ENCODE results near the gene DIAPH3.

DNA sequence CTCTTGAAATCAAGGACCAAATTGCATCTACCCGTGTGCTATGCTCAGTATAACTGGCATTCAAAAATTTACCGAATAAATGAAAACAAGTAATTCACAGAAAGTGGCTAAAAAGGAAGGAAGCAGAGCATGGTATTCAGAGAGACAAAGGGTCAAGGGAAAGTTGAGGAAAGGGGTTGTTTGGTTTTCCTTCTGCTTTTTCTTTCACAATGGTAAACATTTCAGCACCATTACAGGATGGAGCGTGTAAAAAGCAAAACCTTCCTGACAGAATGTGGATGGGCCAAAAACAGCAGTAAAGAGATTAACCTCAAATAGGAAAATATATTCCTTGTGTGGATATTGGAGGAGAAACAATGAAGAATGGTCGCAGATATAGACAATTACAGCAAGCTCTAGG lies 14.8 kb downstream of the DIAPH3 start:
- TF ChIP-seq EZH2 (IDR thresholded peaks at IDR 0.05; ENCODE audit: borderline replicate concordance, low read depth, low read length, poor library complexity, severe bottlenecking), result no peak
- TF ChIP-seq, protein P1, sequence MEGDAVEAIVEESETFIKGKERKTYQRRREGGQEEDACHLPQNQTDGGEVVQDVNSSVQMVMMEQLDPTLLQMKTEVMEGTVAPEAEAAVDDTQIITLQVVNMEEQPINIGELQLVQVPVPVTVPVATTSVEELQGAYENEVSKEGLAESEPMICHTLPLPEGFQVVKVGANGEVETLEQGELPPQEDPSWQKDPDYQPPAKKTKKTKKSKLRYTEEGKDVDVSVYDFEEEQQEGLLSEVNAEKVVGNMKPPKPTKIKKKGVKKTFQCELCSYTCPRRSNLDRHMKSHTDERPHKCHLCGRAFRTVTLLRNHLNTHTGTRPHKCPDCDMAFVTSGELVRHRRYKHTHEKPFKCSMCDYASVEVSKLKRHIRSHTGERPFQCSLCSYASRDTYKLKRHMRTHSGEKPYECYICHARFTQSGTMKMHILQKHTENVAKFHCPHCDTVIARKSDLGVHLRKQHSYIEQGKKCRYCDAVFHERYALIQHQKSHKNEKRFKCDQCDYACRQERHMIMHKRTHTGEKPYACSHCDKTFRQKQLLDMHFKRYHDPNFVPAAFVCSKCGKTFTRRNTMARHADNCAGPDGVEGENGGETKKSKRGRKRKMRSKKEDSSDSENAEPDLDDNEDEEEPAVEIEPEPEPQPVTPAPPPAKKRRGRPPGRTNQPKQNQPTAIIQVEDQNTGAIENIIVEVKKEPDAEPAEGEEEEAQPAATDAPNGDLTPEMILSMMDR (conservative IDR thresholded peaks at IDR 0.05; ENCODE audit: low read depth, low read length), result no peak

Measured in A673 (cell line).